HG02884 (cell line): ENCODE results near the gene NFYC.

Experiments
- ATAC-seq: cut with Tn5 transposase; IDR thresholded peaks from one replicate; pipeline ENCODE4 v1.9.1; 2021; ENCODE audit warnings: mild to moderate bottlenecking, moderate library complexity; ENCODE audit not compliant: unreplicated experiment

The NFYC gene

GRCh38 chr1:40777224-40777970 is 85.9 kb downstream of the NFYC start:
- no peak for ATAC-seq

GRCh38 chr1:40780678-40781607 is 89.4 kb downstream of the NFYC start:
- no peak for ATAC-seq

GRCh38 chr1:40781608-40781971 is 90.1 kb downstream of the NFYC start:
- no peak for ATAC-seq

GRCh38 chr1:40782371-40782956 is 91.0 kb downstream of the NFYC start:
- no peak for ATAC-seq

GRCh38 chr1:40783001-40783905 is 91.7 kb downstream of the NFYC start, which contains the start of gene KCNQ4:
TSS of gene KCNQ4 (plus strand) at chr1:40783787. CDS start at chr1:40784094, 307 bp downstream.
- ATAC-seq, result no peak

- ATAC-seq, result no peak
These were observed 92.8 kb downstream of the NFYC start for GRCh38 chr1:40784141-40784770.

- ATAC-seq, result no peak
These were observed 93.3 kb downstream of the NFYC start for GRCh38 chr1:40784771-40785151.

- no peak for ATAC-seq
These were observed 93.9 kb downstream of the NFYC start for GRCh38 chr1:40785446-40785845.

GRCh38 chr1:40786171-40786994 is 94.9 kb downstream of the NFYC start:
- ATAC-seq, result no peak

GRCh38 chr1:40786995-40787705 is 95.6 kb downstream of the NFYC start:
- ATAC-seq, result no peak

- no peak for ATAC-seq
These were observed 96.4 kb downstream of the NFYC start for GRCh38 chr1:40787737-40788560.

- ATAC-seq, result no peak
These were observed 97.2 kb downstream of the NFYC start for GRCh38 chr1:40788561-40789341.

GRCh38 chr1:40789342-40789598 is 97.8 kb downstream of the NFYC start:
- ATAC-seq, result no peak

- ATAC-seq, result no peak
These were observed 98.3 kb downstream of the NFYC start for GRCh38 chr1:40789661-40790430.

GRCh38 chr1:40792036-40792435 is 100.5 kb downstream of the NFYC start:
- ATAC-seq, result no peak

GRCh38 chr1:40793617-40794016 is 102.1 kb downstream of the NFYC start:
- ATAC-seq, result no peak

GRCh38 chr1:40794048-40794447 is 102.5 kb downstream of the NFYC start:
- no peak for ATAC-seq
